Measurements from ENCODE around the gene TEDC2.
"Not testable (repeated sequence)": the region's sequence is repeated elsewhere in the genome, so short reads cannot be mapped to it uniquely, and the experiment has no call there.

The TEDC2 gene

DNA sequence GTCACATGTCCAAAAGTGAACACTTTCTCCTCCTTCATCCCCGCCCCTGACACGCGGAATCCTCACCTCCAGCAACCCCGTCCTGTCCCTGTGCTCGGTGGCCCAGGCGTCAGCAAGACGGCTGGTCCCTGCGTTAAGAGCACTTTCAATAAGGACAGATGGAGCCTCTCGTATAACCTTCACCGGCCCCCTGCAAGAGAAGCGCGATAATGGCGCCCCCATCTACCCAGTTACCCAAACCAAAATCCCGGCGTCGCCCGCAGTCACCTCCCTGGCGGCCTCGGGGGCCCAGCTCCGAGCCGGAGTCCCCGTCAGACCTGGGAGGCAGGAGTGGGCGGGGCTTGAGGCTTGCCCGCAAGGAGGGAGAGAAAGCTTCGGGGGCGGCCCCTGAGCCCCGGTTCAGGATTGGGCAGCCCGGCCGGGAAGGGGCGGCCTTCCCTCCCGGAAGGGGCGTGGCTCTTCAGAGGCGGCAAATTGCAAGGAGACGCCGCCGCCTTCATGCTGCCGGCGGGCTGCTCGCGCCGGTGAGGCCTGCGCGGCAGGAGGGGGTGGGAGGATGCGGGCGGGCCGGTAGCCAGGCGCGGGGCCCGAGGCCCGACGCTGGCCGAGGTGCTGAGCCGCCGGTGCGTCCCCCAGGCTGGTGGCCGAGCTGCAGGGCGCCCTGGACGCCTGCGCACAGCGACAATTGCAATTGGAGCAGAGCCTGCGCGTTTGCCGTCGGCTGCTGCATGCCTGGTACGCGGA lies at the start of gene TEDC2:
Gene TEDC2, plus strand, starts transcription at position 463 of the 744 bp plus-strand sequence. Its CDS starts 36 bp downstream, at position 499.
- DNase-seq (ENCODE audit: low spot score) = peak; percentile 95

- no peak for DNase-seq (ENCODE audit: low spot score)
Measured at GRCh38 chr16:2415085-2415484, 44.8 kb upstream of the TEDC2 start.

DNA sequence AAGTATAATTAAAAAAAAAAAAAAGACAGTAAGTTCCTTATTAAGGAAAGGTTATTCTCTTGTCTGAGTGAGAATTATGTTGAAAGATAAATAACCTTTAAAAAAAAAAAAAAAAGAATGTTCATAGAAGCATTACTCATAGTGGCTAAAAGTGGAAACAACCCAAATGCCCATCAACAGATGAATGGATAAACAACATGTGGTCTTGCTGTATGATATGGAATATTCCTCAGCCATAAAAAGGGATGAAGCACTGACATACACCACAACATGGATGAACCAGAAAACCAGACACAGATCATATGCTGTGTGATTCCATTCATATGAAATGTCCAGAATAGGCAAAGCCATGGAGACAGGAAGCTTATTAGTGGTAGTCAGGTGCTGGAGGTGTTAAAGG lies 39.9 kb upstream of the TEDC2 start:
- DNase-seq (ENCODE audit: low spot score) = no peak

DNA sequence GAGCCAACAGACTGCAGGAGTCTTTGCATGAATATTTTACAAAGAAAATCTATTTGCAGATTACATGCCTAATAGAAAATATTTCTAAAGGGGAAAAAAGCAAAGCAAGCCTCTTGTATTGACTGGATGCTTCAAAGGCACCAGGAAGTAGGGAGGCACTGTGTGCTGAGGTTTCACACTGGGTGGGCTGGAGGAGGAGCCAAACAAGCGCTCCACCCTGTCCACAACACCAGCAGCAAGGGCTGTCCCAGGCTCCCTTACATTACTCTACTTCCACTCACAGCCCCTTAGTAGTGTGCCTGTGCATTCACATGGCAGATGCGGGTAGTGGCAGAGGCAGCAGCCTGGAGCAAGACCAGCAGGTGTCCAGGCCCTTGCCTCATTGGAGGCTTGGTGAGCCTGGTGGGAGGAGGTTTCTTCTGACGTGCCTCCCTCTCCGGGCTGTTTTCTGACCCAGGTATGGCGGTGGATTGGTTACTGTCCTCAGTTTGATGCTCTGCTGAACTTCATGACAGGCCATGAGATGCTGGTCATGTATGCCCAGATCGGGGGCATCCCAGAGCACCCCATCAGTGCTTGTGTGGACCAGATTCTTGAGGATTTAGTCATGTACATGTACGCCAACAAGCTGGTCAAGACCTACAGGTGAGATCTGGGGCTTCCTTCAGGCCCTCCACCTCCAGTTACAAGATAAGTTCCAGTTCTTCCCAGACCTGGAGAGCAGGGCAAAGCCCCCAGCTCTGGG lies 37.6 kb upstream of the TEDC2 start:
- no peak for DNase-seq (ENCODE audit: low spot score)

DNA sequence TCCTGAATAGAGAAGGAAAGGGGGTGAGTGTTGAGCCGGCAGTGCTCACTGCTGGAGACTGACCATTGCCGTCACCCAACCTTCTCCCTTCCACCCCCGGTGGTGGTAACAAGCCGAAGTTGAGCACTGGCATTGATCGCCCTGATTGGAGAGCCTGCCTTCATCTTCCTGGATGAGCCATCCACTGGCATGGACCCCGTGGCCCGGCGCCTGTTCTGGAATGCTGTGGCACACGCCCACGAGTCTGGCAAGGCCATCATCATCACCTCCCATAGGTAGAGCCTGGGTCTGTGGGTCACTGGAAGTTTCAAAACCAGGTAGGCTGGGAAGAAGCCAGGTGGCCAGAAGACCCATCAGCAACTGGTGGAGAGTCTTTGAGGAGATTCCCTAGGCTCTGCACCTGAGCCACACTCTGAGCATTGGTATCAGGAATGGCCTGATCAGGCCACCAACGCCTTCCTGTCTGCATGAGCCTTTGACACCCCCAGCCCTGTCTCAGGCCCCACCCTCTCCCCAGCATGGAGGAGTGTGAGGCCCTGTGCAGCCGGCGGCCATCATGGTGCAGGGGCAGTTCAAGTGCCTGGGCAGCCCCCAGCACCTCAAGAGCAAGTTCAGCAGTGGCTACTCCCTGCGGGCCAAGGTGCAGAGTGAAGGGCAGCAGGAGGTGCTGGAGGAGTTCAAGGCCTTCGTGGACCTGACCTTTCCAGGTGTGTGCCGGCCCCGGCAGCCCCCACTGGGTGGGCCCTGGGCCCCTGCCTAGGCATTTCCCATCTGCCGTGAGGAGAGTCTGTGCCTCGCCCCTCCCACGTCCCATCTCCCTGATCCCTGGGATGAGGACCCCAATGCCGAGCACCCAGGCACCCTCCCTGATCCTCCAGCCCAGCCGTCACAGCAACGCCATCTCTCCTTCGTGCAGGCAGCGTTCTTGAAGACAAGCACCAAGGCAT lies 35.6 kb upstream of the TEDC2 start:
- no peak for DNase-seq (ENCODE audit: low spot score)

DNA sequence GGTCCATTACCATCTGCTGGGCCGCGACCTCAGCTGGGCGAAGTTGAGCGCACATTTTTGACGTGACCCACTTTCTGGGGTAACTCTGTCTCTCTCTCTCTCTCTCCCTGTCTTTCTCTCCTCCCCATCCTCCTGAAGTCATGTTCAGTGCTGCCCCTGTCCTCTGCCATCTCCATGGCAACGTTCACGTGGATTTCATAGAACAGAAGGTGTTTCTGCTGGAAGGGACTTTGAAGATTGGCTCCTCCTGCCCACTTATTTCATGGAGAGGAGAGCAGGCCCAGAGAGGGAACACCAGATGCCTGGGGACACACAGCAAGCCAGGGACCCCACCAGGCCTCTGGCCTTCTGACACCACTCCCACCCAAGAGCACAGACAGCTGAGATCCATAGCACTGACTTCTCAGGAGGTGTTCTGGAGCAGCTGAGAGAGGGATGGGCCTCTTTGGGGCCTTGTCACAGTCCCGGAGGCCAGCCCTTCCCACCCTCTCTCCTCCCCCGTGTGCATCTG lies 34.8 kb upstream of the TEDC2 start:
- no peak for DNase-seq (ENCODE audit: low spot score)

GRCh38 chr16:2425825-2426430 lies 34.0 kb upstream of the TEDC2 start:
- DNase-seq (ENCODE audit: low spot score) = no peak

DNA sequence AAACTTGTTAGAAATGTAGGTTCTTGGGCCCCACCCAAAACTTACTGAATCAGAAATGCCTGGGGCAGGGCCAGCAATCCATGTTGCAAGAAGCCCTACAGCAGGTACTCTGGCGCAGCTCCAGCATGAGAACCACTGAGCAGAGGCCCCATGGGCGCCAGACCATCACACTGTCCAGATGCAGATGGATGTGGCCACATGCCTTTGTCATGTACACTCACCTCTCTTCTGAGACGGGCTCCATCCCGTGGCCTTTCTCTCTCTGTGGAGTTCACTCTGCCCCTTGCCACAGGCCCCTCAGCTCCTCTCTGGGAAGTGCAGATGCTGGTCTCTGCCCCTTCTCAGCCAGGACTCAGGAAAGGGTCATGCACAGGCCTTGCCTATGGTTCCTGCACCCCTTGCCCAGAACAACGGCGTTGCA lies 33.0 kb upstream of the TEDC2 start:
- DNase-seq (ENCODE audit: low spot score) = no peak

DNA sequence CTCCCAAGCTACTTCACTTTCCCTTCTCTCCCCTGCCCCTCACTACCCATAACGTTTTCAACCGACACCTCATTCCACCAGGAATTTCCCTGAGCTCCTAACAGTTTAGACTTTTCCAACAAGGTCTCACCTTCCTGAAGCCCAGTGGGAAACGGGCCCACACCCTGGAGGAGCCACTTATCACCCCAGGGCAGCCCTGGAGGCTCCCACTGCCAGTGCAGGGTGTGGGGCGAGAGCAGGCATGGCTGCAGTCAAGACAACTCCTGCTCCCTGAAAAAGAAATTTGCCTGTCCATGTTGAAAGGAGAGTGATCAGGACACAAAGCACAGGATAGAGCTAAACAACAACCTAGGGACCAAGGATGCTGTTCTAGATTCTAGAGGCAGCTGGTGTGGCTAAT lies 32.4 kb upstream of the TEDC2 start:
- no peak for DNase-seq (ENCODE audit: low spot score)

- no peak for DNase-seq (ENCODE audit: low spot score)
Measured at GRCh38 chr16:2428051-2428783, 31.7 kb upstream of the TEDC2 start.

DNA sequence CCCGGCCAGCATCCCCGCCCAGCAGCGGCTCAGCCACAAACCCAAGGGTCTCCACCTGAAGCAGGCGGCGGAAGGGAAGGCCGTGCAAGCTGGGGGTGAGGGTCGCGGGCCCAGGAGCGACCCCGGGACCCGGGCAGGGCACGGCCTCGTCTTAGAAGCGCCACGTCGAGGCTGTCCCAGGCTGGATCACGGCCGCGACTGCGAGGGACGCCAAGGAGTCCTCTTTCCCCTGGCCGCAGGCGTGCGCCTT lies 31.2 kb upstream of the TEDC2 start:
- no peak for DNase-seq (ENCODE audit: low spot score)

- peak; percentile 90 for DNase-seq (ENCODE audit: low spot score)
Measured at GRCh38 chr16:2429034-2429770, 30.7 kb upstream of the TEDC2 start, which contains the start of gene CCNF. Gene CCNF, plus strand, starts transcription at chr16:2429447. Its CDS starts 35 bp downstream, at chr16:2429482.

GRCh38 chr16:2429771-2430663 lies 29.9 kb upstream of the TEDC2 start:
- DNase-seq (ENCODE audit: low spot score) = peak; percentile 20

DNA sequence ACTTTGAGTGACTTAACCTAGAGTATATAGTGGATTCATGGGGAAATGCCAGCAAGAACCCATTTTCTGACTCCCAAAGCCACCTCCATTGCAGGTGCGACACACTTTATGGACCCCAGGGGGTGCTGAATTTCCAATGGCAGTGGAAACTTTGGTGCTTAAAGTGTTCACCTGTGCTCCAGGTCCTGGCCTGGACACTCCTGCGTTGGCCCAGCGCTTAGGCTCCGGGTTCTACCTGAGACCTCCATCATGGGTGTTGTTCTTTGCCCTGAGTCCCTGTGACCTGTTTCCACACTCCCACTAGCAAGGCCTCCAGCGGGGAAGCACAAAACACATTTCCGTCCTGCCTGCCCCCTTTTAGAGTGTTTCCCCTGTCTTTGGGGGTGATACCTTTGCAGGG lies 27.6 kb upstream of the TEDC2 start:
- DNase-seq (ENCODE audit: low spot score) = no peak

GRCh38 chr16:2432801-2433505 lies 27.0 kb upstream of the TEDC2 start:
- DNase-seq (ENCODE audit: low spot score) = peak; percentile 52

DNA sequence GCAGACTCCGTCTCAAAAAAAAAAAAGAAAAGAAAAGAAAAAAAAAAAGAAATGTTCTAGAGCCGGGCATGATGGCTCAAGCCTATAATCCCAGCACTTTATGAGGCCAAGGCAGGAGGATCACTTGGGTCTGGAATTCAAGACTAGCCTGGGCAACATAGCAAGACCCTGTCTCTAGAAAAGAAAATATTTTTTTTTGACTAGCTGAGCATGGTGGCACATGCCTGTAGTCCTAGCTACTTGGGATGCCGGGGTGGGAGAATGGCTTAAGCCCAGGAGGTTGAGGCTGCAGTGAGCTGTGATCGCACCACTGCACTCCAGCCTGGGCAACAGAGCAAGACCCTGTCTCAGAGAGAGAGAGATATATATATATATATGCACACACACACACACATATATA lies 24.7 kb upstream of the TEDC2 start:
- DNase-seq (ENCODE audit: low spot score) = not testable (repeated sequence)

DNA sequence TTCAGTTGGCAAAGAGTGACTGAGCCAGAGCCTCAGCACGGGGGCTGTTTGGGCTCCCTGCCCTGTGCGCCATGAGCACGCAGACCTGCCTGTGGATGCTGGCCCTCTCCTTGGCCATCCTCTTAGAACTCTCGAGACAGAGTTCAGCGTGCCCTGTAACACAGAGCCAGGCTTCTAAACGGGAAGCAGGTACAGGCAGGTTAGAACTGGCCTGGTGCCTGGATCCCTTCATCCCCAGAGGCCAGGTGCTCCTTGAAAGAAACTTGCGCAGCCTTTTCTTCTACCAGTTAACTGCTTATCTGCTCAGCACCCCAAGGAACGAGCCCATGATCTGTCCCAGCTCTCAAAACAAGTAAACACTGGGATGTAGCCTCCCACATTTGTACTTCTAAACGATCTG lies 23.8 kb upstream of the TEDC2 start:
- DNase-seq (ENCODE audit: low spot score) = no peak

DNA sequence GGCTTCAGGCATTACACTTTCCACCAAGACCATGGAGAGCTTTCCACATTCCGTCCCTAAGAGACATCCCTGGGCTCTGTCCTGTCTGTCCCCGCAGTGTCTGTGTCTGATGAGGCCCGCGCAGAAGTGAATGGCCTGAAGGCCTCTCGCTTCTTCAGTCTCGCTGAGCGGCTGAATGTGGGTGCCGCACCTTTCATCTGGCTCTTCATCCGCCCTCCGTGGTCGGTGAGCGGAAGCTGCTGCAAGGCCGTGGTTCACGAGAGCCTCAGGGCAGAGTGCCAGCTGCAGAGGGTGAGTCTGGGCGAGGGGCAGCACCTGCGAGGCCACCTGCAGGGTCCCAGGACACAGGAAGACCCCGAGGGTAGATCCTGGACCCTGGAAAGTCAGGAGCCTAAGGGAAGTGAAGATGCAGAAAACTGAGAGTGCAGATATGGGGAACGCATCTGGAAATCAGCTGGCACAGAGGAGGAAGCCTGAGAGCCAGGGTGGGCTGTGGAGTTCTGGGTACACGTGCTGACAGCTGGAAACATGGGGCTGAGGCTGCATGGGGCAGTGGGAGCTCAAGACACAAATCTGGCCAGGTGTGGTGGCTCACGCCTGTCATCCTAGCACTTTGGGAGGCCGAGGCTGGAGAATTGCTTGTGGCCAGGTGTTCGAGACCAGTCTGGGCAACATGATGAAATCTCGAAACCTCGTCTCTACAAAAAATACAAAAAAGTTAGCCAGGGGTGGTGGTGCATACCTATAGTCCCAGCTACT lies 22.7 kb upstream of the TEDC2 start:
- DNase-seq (ENCODE audit: low spot score) = no peak

All from kidney capillary endothelial cell (primary cell).